GM18868 (cell line): ENCODE data around the gene IQGAP2.
"Not testable (repeated sequence)": the region's sequence is repeated elsewhere in the genome, so short reads cannot be mapped to it uniquely, and the experiment has no call there.

Source experiments
- ATAC-seq: cut with Tn5 transposase; IDR thresholded peaks from one replicate; pipeline ENCODE4 v1.9.1; 2021; ENCODE audit warnings: mild to moderate bottlenecking, moderate library complexity; ENCODE audit not compliant: unreplicated experiment

IQGAP2 gene

DNA sequence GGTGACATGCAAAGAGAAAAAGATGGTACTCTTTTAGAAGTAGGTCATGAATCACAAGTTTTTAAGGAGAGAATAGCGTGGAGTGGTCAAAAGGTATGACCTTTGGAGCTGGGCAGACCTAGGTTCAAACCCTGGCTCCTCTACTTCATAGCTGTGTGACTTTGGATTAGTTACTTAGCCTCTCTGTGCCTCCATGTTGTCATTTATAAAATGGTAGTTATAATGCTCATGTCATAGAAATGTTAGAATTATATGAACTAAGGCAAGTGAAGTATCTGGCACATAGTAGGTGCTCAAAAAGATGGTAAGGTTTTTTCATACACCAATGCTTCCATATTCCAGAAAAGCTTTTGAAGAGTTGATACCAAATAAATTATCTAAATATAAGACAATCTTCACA, 320.2 kb downstream of the IQGAP2 start:
- ATAC-seq: no peak

DNA sequence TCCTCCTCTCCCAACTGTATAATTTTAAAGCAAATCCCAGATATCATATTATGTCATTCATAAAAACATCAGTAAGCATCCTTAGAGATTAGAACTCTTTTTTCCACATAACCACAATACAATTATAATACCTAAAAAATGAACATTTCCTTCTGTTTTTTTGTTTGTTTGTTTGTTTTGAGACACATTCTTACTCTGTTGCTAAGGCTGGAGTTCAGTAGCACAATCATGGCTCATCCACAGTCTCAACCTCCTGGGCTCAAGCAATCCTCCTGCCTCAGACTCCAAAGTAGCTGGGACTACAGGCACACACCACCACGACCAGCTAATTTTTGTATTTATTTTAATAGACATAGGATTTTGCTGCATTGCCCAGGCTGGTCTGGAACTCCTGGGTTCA, 320.8 kb downstream of the IQGAP2 start:
- no peak for ATAC-seq

- no peak for ATAC-seq
Observed at GRCh38 chr5:76724871-76725270, 321.8 kb downstream of the IQGAP2 start.

DNA sequence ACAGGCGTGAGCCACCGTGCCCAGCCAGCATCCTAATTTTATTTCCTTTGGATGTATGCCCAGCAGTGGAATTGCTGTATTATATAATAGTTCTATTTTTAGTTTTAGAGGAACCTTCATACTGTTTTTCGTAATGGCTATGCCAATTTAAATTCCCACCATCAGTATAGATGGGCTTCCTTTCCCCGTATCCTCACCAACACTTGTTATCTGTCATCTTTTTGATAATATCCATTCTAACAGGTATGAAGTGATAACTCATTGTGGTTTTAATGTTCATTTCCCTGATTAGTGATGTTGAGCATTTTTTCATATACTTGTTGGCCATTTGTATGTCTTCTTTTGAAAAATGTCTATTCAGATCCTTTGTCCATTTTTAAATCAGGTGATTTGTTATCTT, 325.9 kb downstream of the IQGAP2 start:
- no peak for ATAC-seq

DNA sequence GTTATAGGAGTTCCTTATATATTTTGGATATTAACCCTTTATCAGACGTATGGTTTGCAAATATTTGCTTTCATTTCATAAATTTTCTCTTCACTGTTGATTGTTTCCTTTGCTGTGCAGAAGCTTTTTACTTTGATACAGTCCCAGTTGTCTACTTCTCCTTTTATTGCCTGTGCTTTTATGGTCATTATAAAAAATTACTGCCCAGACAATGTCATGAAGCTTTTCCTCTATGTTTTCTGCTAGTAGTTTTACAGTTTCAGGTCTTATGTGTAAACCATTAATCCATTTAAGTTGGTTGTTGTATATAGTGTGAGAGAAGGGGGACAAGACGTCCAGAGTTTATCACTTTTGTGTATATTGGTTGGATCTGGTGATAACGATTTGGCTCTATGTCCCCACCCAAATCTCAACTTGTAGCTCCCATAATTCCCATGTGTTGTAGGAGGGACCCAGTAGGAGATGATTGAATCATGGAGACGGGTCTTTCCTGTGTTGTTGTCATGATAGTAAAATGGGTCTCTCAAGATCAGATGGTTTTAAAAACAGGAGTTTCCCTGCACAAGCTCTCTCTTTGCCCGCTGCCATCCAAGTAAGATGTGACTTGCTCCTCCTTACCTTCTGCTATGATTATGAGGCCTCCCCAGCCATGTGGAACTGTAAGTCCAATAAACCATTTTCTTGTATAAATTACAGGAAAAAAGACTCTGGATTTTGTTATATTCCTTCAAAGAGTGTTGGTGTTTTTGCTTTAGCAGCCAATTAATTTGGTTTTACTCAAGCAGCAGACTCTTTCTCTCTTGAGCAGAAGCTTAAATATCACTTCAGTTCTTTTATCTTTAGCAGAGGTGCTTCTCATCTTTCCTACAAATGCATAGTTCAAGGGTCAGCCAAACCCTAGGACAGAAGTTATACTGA, 326.5 kb downstream of the IQGAP2 start:
- ATAC-seq: no peak

GRCh38 chr5:76732405-76733048, 329.4 kb downstream of the IQGAP2 start:
- no peak for ATAC-seq

DNA sequence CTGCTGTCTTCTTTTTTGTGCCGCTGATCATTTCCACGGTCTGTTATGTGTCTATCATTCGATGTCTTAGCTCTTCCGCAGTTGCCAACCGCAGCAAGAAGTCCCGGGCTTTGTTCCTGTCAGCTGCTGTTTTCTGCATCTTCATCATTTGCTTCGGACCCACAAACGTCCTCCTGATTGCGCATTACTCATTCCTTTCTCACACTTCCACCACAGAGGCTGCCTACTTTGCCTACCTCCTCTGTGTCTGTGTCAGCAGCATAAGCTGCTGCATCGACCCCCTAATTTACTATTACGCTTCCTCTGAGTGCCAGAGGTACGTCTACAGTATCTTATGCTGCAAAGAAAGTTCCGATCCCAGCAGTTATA, 329.9 kb downstream of the IQGAP2 start:
- ATAC-seq: no peak

DNA sequence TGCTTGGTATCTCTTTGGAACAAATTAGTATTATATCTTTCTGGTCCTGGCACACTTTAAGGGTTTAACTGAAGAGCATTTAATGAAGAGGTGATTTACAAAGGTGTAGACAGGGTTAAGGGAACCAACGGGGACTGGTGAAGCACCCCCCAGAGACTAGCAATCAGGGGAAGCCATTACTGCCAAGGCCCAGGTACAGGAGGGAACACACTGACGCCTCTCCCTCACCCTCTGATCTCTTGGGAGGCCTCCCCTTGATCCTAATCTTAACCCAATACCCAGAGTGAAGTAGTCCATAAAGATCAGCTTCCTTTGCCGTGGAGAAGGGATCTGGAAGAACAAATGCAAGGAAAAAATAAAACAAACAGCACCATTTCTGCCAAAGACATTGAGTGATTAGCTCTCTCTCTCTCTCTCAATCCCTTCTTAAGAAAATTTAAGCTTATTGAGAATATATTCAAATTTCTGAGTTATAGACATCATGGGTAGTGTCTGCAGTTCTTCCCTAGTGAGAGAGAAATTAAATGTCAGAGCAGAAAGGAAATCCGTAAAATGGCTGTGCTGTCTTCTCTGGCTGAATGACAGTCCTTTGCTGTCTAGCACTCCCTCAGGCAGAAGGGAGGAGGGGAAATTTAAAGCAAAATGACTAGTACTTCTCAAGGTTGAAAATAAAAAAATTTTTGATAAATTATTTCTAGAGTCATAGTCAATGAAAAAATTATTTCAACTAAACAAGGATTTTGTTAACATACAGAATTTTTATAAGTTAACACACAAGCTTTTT, 332.9 kb downstream of the IQGAP2 start:
- no peak for ATAC-seq

DNA sequence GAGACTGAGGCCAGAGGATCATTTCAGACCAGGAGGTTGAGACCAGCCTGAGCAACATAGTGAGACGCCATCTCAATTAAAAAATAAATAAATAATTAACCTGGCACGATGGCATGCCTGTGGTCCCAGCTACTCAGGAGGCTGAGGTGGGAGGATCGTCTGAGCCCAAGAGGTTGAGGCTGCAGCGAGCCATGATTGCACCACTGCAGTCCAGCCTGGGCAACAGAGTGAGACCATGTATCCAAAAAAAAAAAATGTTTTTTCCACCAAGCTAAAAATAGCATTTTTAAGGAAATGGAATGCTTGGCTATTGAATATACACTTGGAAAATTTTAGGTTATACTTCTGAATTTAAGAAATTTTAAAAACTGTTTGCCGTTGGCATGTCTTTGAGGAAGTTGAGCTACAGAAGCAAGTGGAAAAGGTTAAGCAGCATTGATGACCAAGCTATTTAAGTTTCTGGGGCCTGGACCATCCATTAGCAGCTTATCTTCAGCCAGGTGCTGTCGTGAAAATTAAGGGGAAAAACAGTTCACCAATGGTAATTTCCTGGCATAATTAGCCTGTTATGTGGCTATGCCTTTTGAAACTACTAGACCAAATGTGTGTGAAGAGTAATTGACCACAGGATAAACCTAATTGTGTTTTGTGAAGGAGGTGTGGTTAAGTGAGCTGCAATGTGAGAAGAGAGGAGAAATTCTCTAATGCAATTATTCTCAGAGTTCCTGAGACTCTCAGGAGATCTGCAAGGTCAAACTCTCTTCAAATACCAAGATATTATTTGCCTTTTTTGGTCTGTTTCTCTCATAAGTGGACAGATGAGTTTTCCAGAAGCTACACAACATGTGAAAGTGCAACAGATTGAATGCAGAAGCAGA, 333.8 kb downstream of the IQGAP2 start:
- ATAC-seq: peak; percentile 44

DNA sequence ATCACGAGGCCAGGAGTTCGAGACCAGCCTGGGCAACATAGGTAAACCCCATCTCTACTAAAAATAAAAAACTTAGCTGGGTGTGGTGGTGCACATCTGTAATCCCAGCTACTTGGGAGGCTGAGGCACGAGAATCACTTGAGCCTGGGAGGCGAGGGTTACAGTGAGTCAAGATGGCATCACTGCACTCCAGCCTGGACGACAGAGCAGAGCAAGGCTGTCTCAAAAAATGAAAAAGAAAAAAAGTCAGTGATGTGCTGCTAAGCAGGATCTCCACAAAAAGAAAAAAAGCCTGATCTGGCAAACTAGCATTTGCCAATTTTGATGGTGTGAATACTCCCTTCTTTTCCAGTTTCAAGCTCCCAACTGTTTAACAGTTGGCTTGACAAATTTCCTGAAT, 334.8 kb downstream of the IQGAP2 start:
- ATAC-seq: no peak

DNA sequence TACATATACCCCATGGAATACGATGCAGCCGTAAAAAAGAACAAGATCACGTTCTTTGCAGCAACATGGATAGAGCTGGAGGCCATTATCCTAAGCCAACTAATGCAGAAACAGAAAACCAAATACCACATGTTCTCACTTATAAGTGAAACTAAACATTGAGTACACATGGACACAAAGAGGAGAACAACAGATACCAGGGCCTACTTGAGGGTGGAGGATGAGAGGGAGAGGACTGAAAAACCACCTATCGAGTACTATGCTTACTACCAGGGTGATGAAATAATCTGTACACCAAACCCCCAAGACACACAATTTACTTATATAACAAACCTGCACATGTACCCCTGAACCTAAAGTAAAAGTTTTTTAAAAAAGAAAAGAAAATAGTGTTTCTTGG, 338.4 kb downstream of the IQGAP2 start:
- not testable (repeated sequence) for ATAC-seq

DNA sequence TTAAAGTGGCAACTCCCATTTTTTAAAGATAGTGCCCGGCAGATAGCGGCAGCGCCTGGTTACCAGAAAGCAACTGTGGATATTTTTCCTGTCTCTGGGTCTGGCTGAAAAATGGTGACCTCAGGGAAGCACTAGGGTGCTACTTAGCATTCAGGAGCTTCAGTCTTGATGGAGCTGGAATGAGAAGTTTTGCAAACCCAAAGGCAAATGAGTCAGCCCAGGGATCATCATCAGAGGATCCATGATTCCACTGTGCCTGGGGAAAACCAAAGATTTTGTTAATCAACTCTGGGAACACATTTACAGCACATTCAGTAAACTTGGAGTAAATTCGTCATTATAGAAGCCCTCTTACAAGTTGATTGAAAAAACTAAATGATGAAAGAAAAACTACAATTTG, 339.5 kb downstream of the IQGAP2 start:
- ATAC-seq: no peak

DNA sequence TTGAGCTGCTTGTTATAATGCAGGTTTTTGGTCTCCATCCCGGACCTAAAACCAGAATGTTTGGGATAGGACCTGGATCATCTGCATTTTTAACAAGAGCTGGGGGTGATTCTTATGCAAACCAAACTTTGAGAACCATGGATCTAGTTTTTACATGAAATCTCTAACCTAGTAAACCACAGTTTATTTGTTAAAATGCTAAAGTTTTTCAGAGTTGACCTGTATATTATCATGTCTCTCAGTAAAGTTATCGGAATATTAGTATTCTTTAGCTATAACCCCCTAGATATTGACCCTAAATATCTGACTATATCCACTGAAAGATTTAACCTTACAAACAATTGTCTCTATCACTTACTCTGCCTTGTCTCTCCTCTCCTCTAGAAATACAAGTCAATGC, 341.5 kb downstream of the IQGAP2 start:
- ATAC-seq: no peak

DNA sequence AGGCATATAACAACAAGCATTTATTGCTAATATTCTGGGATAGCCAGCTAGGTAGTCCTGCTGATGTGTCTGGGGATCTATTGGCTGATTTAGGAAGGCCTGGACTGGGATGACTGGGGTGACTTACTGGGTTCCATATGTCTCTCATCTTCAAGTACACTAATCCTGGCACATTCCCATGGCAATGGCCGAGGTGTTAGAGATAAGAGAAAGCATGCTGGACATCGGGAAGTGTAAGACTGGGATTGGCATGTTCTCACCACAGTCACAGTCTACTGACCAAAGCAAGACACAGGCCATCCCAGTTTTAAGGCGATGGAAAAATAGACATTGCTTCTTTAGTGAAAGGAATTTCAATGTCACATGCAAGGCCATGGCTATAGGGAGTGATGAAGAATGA, 342.6 kb downstream of the IQGAP2 start:
- no peak for ATAC-seq

DNA sequence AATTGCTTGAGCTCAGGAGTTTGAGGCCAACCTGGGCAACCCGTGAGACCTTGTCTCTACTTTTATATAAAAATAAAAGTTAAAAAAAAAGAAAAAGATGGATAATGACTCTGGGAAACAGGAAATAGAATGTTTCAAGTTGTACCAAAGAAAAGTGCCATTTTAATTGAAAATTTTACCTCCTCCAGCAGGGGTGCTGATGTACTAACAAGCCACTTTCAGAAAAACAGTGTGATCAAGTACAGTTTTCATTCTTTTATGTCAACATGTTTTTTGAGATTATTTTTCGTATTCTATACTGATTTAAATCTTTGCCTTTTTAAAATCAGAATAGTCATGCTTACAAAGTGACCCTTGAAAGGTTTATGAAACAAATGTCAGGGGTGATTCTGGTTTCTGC, 343.6 kb downstream of the IQGAP2 start:
- ATAC-seq: no peak

GRCh38 chr5:76747706-76748105, 344.6 kb downstream of the IQGAP2 start:
- no peak for ATAC-seq

- no peak for ATAC-seq
Observed at GRCh38 chr5:76751291-76751690, 348.2 kb downstream of the IQGAP2 start.

- no peak for ATAC-seq
Observed at GRCh38 chr5:76754668-76755078, 351.6 kb downstream of the IQGAP2 start.

GRCh38 chr5:76755779-76756637, 352.9 kb downstream of the IQGAP2 start:
- no peak for ATAC-seq

DNA sequence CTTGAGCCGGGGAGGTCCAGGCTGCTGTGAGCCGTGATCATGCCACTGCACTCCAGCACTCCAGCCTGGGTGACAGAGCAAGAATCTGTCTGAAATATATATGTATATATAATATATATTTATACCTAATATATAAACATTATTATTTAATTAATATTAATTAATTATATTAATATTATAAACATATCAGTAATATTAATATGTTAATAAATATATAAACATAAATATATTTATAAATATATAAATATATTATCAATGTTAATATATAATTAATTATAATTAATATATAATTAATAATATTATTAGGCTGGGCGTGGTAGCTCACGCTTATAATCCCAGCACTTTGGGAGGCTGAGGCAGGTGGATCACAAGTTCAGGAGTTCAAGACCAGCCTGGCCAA, 354.0 kb downstream of the IQGAP2 start:
- no peak for ATAC-seq
